ENCODE measurements around the gene SLFN13.
"Not testable (repeated sequence)": the region's sequence is repeated elsewhere in the genome, so short reads cannot be mapped to it uniquely, and the experiment has no call there.

The SLFN13 gene

DNA sequence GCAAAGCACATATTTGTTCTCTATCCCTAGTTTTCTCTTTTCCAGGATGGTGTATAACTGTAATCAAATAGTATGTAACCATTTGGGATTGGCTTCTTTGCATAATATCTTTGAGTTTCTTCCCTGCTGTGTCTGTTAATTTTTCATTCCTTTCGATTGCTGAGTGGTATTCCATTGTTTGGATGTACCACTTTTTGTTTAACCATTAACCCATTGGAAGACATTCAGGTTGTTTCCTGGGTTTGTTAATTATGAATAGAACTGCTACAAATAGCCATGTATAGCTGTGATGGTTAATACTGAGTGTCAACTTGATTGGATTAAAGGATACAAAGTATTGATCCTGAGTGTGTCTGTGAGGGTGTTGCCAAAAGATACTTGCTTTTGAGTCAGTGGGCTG, 4.6 kb upstream of the SLFN13 start:
- Mint-ChIP-seq H3K9me3 (no peaks in the 10 kb centered on the region), H3K27ac (no peak overlapping the region), H3K4me1 (ENCODE audit: low read depth) (peaks cover 14% of the 10 kb centered on the region), H3K27me3 (no peaks in the 10 kb centered on the region), H3K36me3 (ENCODE audit: low read depth) (peaks cover under 1% of the 10 kb centered on the region), H3K4me3 (no peak overlapping the region)

DNA sequence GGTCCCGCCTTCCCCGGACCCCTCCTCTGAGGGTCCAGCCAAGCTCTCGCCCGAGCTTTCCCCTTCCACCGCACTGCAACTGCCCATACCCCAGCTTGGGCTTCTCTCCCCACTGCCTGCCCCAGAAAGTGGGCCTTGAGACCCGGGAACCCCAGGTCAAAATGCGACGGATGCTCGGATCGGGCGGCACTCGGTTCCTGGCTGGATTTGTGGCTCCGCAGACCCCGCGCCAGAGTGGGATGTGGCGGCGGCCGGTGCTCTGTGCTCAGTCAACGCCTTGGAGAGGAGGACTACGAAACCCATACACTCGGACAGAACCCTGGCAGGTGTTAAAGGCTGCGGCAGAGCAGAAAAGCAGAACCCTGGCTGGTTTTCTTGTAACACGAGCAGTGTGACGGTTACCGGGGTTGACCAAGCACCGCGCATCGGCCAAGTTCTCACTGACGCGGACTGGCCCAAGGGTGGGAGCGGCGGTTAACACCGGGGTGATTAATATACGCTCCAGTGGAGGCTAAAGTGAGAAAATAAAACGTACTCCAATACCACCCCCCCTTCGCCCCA, 885 bp upstream of the SLFN13 start:
- no peaks in the 10 kb centered on the region for H3K36me3 Mint-ChIP-seq (ENCODE audit: low read depth)
- H3K27ac Mint-ChIP-seq: no peak overlapping the region
- H3K4me1 Mint-ChIP-seq (ENCODE audit: low read depth): peaks cover 30% of the 10 kb centered on the region
- no peaks in the 10 kb centered on the region for H3K27me3 Mint-ChIP-seq
- H3K9me3 Mint-ChIP-seq: no peaks in the 10 kb centered on the region
- peak overlapping the region; percentile 76 for H3K4me3 Mint-ChIP-seq

DNA sequence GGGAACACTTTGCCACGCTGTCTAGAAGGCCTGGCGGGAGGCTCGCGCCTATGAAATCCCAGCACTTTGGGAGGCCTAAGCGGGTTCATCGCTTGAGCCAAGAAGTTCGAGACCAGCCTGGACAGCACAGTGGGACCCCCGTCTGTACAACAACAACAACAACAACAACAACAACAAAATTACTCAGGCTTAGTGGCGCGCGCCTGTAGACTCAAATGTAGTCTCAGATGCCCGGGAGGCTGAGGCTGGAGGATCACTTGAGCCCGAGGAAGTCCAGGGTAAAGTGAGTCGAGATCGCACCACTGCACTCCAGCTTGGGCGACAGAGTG, 297 bp upstream of the SLFN13 start:
- Mint-ChIP-seq H3K9me3 (no peaks in the 10 kb centered on the region), H3K27ac (peak overlapping the region; percentile 83), H3K27me3 (no peaks in the 10 kb centered on the region), H3K36me3 (ENCODE audit: low read depth) (no peaks in the 10 kb centered on the region), H3K4me3 (peak overlapping the region; percentile 76), H3K4me1 (ENCODE audit: low read depth) (peaks cover 30% of the 10 kb centered on the region)

DNA sequence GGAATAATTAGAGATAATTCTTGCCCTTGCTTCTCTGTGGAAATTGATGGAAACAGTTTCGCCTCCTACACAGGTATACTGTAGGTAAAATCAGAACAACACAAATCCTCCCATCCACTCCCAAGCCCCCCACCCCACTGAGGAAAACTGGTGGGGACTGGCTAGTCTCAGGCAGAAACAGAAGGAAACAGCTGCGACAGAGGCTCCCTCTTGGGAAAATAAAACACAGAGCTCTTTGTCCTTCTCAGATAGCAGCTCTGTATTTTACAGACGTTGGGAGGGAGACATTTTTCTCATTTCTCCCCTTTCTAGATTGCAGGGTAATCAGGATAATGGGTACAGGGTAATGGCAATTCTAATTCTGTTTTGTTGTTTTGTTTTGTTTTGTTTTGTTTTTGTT, 1.1 kb downstream of the SLFN13 start:
- Mint-ChIP-seq H3K36me3 (ENCODE audit: low read depth) (no peaks in the 10 kb centered on the region), H3K9me3 (no peaks in the 10 kb centered on the region), H3K4me3 (peak overlapping the region; percentile 76), H3K4me1 (ENCODE audit: low read depth) (peaks cover 30% of the 10 kb centered on the region), H3K27me3 (no peaks in the 10 kb centered on the region), H3K27ac (no peak overlapping the region)

DNA sequence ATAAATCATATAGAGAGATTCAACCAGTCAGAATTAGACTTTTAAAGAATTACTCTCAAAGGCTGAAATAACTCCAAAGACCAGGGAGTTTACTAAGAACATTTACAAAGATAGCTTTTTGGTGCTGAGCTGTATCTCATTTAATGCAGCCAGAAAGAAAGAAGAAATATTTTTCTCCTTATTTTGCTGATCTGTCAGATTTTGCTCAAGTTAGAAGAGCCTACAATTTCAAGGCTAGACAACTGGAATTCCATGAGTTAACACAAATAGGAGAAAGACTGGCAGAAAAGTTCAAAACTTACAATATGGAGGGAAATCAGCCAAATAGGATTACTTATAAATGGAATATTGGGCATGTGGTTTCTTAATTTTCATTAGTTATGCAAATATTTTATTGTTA, 10.1 kb downstream of the SLFN13 start:
- H3K36me3 Mint-ChIP-seq (ENCODE audit: low read depth): peaks cover 8% of the 10 kb centered on the region
- H3K4me1 Mint-ChIP-seq (ENCODE audit: low read depth): peaks cover 7% of the 10 kb centered on the region
- no peaks in the 10 kb centered on the region for H3K27me3 Mint-ChIP-seq
- H3K4me3 Mint-ChIP-seq: no peak overlapping the region
- H3K9me3 Mint-ChIP-seq: no peaks in the 10 kb centered on the region
- no peak overlapping the region for H3K27ac Mint-ChIP-seq

DNA sequence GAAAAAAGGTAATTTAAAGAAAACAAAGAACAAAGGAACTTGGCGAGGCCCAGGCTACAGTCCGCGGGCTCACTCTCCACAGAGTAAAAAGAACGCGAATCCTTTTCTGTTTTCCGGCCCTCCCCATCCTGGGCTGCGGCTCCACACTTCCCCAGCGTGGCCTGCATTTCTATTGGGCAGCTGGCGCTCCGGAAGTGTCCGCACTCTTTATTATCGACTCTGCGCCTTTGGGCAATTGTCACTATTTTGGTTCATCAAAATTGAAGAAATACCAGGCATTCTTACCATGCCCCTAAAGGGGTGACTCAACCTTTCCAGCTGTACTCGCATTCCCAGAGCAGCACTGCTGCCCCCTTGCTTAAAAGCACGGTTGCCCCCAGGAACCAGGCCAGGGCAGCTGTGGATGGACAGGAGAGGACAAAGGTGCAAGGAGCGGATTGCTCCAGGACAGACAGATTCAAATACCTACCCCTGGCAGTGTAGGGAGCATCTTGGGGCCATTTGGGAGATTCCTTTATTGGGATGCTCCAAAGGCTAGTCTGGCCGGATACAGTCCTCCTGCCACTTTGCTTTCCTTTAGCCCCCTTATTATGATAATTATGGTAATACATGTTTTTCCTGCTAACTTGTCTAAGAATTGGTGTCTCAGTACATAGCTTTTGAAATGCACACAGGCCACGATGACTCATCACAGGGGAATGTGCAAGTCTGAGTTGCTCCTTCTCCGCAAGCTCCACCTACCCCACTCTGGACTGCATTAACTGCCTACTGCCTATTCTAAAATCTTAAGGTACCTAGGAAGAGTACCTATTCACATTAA, 15.3 kb downstream of the SLFN13 start:
- Mint-ChIP-seq H3K9me3 (no peaks in the 10 kb centered on the region), H3K27ac (peak overlapping the region; percentile 84), H3K27me3 (no peaks in the 10 kb centered on the region), H3K4me1 (ENCODE audit: low read depth) (peaks cover 50% of the 10 kb centered on the region), H3K4me3 (peak overlapping the region; percentile 84), H3K36me3 (ENCODE audit: low read depth) (no peaks in the 10 kb centered on the region)

DNA sequence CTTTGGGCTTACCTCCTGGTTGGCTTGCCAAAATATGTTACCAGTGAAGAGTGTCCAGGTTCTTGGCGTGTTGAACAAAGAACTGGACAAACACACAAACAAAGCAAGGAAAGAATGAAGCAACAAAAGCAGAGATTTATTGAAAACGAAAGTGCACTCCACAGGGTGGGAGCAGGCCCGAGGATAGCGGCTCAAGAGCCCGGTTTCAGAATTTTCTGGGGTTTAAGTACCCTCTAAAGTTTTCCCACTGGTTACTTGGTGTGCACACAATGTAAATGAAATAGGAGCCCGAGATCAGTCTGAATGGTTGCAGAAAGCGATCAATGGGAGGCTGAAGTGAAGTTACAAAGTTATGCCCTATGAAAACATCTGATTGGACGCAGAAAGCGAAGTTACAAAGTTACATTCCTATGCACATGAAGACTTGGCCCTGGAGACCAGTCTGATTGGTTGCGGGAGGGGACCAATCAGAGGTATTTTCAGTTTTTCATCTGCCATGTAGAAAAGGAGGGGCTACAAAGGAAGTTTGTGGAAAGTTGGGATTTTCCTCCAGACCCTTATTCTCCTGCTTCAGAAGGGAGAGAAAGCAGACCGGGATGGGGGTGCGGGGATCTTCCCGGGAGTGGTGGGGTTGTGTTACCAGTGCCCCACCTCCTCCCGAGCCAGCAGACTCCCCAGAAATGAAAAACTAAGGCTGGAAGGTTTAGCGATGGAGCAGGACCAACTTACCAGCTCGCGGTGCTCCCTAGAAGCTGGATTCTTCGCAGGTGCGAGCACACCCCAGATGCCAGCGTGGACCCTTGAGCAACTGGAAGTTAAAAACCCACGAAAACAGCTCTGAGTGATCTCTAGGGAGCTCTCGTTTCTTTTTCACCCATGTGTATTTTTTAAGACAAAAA, 16.1 kb downstream of the SLFN13 start, which contains the start of gene SLFN12:
TSS of gene SLFN12 (minus strand) at position 325 of the 899 bp plus-strand sequence. CDS start 9,472 bp downstream, outside the sequence.
- H3K4me3 Mint-ChIP-seq: peak within 1 kb of the TSS; percentile 84
- H3K4me1 Mint-ChIP-seq (ENCODE audit: low read depth): peaks cover 57% of the 10 kb centered on the region
- no peaks in the 10 kb centered on the region for H3K9me3 Mint-ChIP-seq
- no peaks in the 10 kb centered on the region for H3K27me3 Mint-ChIP-seq
- H3K27ac Mint-ChIP-seq: peak within 1 kb of the TSS; percentile 84
- H3K36me3 Mint-ChIP-seq (ENCODE audit: low read depth): no peaks in the 10 kb centered on the region

DNA sequence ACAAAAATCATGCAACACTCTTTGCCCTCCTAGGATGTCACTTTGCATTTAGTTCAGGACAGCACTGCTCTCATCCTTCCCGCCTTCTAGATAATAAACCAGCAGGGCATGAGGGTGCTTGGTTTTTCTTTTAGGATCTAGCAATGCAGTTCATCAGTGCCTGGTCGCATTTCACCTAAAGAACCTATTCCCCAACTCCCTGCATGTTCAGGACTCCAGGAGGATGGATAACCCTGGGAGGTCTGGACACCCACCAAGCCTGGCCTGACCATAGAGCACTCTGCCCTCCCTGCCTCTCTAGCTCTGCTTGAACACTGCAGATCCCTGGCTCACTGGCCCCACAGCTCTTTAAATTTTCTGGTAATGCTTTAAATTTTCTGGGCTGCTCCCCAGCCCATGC, 18.9 kb downstream of the SLFN13 start:
- Mint-ChIP-seq H3K4me1 (ENCODE audit: low read depth) (peaks cover 63% of the 10 kb centered on the region), H3K9me3 (no peaks in the 10 kb centered on the region), H3K27me3 (no peaks in the 10 kb centered on the region), H3K4me3 (no peak overlapping the region), H3K36me3 (ENCODE audit: low read depth) (no peaks in the 10 kb centered on the region), H3K27ac (no peak overlapping the region)

DNA sequence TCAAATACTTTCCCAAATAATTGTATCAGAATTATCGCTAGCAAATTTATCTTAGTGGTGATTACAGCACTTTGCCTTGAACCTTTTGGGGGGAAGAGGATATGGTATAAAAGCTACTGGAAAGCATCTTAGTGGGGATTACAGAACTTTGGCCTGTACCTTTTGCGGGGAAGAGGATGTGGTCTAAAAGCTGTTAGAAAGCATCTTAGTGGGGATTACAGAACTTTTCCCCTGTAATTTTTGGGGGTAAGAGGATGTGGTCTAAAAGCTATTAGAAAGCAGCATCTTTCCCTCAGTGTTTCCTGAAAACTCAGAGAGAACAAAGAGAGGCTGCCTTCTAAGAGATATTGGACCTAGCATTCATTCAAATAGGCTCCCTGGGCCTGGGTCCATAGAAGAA, 20.3 kb downstream of the SLFN13 start:
- Mint-ChIP-seq H3K4me3 (no peak overlapping the region), H3K27ac (no peak overlapping the region), H3K4me1 (ENCODE audit: low read depth) (peaks cover 53% of the 10 kb centered on the region), H3K27me3 (no peaks in the 10 kb centered on the region), H3K36me3 (ENCODE audit: low read depth) (no peaks in the 10 kb centered on the region), H3K9me3 (no peaks in the 10 kb centered on the region)

DNA sequence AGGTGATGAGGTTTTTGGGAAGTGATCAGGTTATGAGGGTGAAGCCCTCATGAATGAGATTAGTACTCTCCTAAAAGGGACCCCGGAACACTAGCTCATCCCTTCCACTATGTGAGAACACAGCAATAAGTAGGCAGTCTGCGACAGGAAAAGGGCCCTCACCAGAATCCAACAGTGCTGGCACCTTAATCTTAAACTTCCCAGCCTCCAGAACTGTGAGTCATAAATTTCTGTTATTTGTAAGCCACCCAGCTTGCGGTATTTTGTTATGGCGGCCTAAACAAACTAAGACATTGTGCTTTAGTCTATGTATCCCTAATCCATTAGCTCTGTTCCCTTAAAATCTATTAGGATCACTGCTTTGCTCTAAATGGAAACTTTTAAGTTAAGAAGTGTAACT, 24.8 kb downstream of the SLFN13 start:
- Mint-ChIP-seq H3K27ac (no peak overlapping the region), H3K4me3 (no peak overlapping the region), H3K9me3 (no peaks in the 10 kb centered on the region), H3K27me3 (no peaks in the 10 kb centered on the region), H3K36me3 (ENCODE audit: low read depth) (peaks cover 23% of the 10 kb centered on the region), H3K4me1 (ENCODE audit: low read depth) (peaks cover 17% of the 10 kb centered on the region)

DNA sequence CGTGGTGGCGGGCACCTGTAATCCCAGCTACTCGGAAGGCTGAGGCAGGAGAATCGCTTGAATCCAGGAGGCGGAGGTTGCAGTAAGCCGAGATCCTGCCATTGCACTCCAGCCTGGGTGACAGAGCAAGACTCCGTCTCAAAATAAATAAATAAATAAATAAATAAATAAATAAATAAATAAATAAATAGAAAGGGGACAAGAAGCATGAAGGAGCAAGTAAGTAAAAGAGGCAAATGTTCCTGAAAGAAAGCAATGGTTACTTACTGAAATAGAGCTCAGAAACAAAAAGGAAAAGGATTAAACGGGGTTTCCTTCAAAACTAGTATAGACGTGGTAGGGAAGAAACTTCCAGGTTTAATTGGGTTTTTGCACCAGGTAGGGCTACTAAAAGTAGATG, 27.5 kb downstream of the SLFN13 start:
- H3K27ac Mint-ChIP-seq; H3K4me3 Mint-ChIP-seq; H3K27me3 Mint-ChIP-seq; H3K4me1 Mint-ChIP-seq (ENCODE audit: low read depth); H3K9me3 Mint-ChIP-seq: not testable (repeated sequence)
- H3K36me3 Mint-ChIP-seq (ENCODE audit: low read depth): peaks cover 23% of the 10 kb centered on the region

DNA sequence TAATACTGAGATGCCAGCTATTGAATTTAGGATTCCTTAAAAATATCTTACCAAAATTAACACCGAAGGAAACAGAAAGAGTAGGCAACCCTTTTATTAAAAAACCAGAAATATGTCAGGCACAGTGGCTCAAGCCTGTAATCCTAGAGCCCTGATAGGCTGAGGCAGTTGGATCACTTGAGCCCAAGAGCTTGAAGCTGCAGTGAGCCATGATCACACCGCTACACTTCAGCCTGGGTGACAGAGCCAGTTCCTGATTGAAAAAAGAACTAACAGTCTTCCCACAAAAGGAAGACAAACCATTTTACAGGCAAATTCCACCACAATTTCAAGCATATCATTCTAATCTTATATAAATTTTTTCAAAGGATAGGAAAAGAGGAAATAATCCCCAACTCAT, 31.9 kb downstream of the SLFN13 start:
- Mint-ChIP-seq H3K9me3 (peaks cover 7% of the 10 kb centered on the region), H3K27me3 (no peaks in the 10 kb centered on the region), H3K4me3 (no peak overlapping the region), H3K36me3 (ENCODE audit: low read depth) (peaks cover 40% of the 10 kb centered on the region), H3K27ac (no peak overlapping the region), H3K4me1 (ENCODE audit: low read depth) (no peaks in the 10 kb centered on the region)

DNA sequence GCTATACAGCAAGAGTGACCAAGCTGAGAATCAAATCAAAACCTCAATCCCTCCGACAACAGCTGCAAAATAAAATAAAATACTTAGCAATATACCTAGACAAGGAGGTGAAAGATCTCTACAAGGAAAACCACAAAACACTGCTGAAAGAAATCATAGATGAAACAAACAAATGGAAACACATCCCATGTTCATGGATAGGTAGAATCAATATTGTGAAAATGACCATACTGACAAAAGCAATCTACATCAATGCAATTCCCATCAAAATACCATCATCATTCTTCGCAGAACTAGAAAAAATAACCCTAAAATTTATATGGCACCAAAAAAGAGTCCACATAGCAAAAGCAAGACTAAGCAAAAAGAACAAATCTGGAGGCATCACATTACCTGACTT, 33.9 kb downstream of the SLFN13 start:
- H3K36me3 Mint-ChIP-seq (ENCODE audit: low read depth): peaks cover 40% of the 10 kb centered on the region
- H3K27ac Mint-ChIP-seq; H3K9me3 Mint-ChIP-seq; H3K27me3 Mint-ChIP-seq; H3K4me1 Mint-ChIP-seq (ENCODE audit: low read depth); H3K4me3 Mint-ChIP-seq: not testable (repeated sequence)

DNA sequence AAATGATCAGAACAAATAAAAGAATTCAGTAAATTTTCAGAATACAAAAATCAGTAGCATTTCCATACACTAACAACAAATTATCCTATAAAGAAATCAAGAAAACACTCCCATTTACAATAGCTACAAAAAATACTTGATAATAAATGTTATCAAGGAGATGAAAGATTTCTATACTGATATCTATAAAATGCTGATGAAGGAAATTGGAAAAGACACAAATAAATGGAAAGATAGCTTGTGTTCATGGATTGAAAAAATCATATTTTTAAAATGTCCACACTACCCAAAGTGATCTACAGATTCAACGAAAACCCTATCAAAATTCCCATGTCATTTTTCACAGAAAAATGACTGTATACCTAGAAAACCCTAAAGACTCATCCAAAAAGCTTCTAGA, 34.3 kb downstream of the SLFN13 start:
- no peaks in the 10 kb centered on the region for H3K4me1 Mint-ChIP-seq (ENCODE audit: low read depth)
- H3K27ac Mint-ChIP-seq: no peak overlapping the region
- H3K27me3 Mint-ChIP-seq: no peaks in the 10 kb centered on the region
- no peak overlapping the region for H3K4me3 Mint-ChIP-seq
- peaks cover 7% of the 10 kb centered on the region for H3K9me3 Mint-ChIP-seq
- H3K36me3 Mint-ChIP-seq (ENCODE audit: low read depth): peaks cover 35% of the 10 kb centered on the region

DNA sequence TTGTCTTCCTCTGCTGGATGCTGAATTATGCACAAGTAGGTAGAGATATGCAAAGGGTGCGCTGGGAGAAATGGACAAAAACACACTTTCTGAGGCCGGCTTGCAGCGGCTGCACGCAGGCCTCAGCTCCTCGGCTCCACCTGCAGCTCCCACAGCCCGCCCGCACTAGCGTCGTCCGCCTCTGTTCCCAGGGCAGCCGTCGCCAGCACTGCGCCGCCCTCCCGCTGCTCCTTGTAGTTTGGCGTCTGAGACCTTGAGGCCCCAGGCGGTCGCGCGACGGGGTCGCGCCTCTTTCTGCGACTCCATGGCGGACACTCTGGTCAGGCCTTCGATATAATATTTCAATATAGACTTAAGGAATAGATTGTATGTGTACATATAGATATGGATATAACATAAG, 41.0 kb downstream of the SLFN13 start:
- peaks cover 14% of the 10 kb centered on the region for H3K36me3 Mint-ChIP-seq (ENCODE audit: low read depth)
- no peak overlapping the region for H3K4me3 Mint-ChIP-seq
- H3K27me3 Mint-ChIP-seq: no peaks in the 10 kb centered on the region
- H3K27ac Mint-ChIP-seq: no peak overlapping the region
- H3K9me3 Mint-ChIP-seq: no peaks in the 10 kb centered on the region
- no peaks in the 10 kb centered on the region for H3K4me1 Mint-ChIP-seq (ENCODE audit: low read depth)
